Astrocyte of the cerebellum (primary cell): Measurements from ENCODE around the gene GUSB.

Experiments
- DNase-seq: peaks from one replicate; pipeline ENCODE4 v3.0.0-alpha.2; 2011; ENCODE audit warnings: low read depth
- H3K4me3 ChIP-seq: 2 replicates; pipeline ENCODE4 v1.5.1; 2011; ENCODE audit warnings: mild to moderate bottlenecking, low read depth, low read length, moderate library complexity
- in situ Hi-C: cut with HindIII; loops from 2 replicates; pipeline ENCODE4 v1.10.0; 2017; ENCODE audit warnings: low sequenced_read_pairs
- TF ChIP-seq, protein P1 (sequence below): IDR thresholded peaks from 2 replicates; pipeline ENCODE4 v1.5.1; 2012; ENCODE audit warnings: low read length, low read depth, moderate library complexity, mild to moderate bottlenecking; ENCODE audit errors: missing control alignments

Gene GUSB

DNA sequence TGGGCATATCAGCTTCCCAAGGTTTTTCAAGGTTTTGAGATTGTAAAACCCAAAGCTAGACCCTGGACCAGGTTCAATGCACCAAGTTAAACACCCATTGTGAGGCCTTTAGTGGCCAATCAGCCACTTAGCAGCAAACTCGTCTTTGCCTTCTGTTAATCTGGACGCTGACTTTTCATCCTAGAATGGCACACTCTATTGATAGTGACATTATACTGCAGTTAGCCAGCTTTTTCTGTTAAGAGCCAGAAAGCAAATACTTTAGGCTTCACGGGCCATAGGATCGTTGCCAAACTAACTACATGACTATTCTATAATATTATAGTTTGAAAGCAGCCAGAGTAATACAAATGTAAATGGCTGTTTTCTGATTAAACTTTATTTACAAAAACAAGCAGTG, 57.8 kb downstream of the GUSB start:
- TF ChIP-seq, protein P1, sequence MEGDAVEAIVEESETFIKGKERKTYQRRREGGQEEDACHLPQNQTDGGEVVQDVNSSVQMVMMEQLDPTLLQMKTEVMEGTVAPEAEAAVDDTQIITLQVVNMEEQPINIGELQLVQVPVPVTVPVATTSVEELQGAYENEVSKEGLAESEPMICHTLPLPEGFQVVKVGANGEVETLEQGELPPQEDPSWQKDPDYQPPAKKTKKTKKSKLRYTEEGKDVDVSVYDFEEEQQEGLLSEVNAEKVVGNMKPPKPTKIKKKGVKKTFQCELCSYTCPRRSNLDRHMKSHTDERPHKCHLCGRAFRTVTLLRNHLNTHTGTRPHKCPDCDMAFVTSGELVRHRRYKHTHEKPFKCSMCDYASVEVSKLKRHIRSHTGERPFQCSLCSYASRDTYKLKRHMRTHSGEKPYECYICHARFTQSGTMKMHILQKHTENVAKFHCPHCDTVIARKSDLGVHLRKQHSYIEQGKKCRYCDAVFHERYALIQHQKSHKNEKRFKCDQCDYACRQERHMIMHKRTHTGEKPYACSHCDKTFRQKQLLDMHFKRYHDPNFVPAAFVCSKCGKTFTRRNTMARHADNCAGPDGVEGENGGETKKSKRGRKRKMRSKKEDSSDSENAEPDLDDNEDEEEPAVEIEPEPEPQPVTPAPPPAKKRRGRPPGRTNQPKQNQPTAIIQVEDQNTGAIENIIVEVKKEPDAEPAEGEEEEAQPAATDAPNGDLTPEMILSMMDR = no peak
- H3K4me3 ChIP-seq = no peak overlapping the region
- in situ Hi-C loops = no loop called here
- no peak for DNase-seq

GRCh38 chr7:65923316-65923715, 58.7 kb downstream of the GUSB start:
- TF ChIP-seq, protein P1 = no peak
- in situ Hi-C loops = no loop called here
- H3K4me3 ChIP-seq = no peak overlapping the region
- DNase-seq = no peak

GRCh38 chr7:65915921-65916657, 65.9 kb downstream of the GUSB start:
- in situ Hi-C loops = no loop called here
- DNase-seq = no peak
- no peak overlapping the region for H3K4me3 ChIP-seq
- TF ChIP-seq, protein P1 = no peak

GRCh38 chr7:65912237-65912636, 69.8 kb downstream of the GUSB start:
- TF ChIP-seq, protein P1 = no peak
- no peak for DNase-seq
- in situ Hi-C loops = no loop called here
- H3K4me3 ChIP-seq = no peak overlapping the region
